Activated naive CD4-positive, alpha-beta T cell treated with anti-CD3 and anti-CD28 coated beads for 36 hours (primary cell): ENCODE measurements around the gene ZNF292. TPM values are rescaled to one million over a fixed set of nuclear protein-coding genes. Genes with fewer than 3 reads are reported as not detected.

Experiments
- CTCF ChIA-PET: fragments of 350-600 bp; sonication (Branson Sonifier 250); formaldehyde crosslinking; loops from one replicate; lab custom pipeline; 2021; ENCODE audit warnings: antibody characterized with exemption; lab: Charles Lee
- DNase-seq: peaks from one replicate; pipeline ENCODE4 v3.0.0-alpha.2; 2020
- H3K27ac Mint-ChIP-seq: one replicate; pipeline ENCODE4 v1.8.0; 2021; ENCODE audit warnings: mild to moderate bottlenecking, mixed read lengths
- H3K27me3 Mint-ChIP-seq: one replicate; pipeline ENCODE4 v1.8.0; 2021; ENCODE audit warnings: low read depth, mixed read lengths
- H3K36me3 Mint-ChIP-seq: one replicate; pipeline ENCODE4 v1.8.0; 2021; ENCODE audit warnings: low read depth, mixed read lengths
- H3K4me1 Mint-ChIP-seq: one replicate; pipeline ENCODE4 v1.8.0; 2021; ENCODE audit warnings: low read depth, mixed read lengths
- H3K4me3 Mint-ChIP-seq: one replicate; pipeline ENCODE4 v1.8.0; 2021; ENCODE audit warnings: mild to moderate bottlenecking, moderate library complexity, mixed read lengths
- H3K9me3 Mint-ChIP-seq: one replicate; pipeline ENCODE4 v1.8.0; 2021; ENCODE audit warnings: mixed read lengths
- intact Hi-C: fragments of 100-400 bp; cut with micrococcal nuclease; formaldehyde crosslinking; loops from one replicate; pipeline ENCODE4 v1.15.1; 2023
- total RNA-seq, 2 experiments: library from RNA; stranded (reverse); gene quantifications; one replicate each; pipeline ENCODE4 v1.2.3, GENCODE V29; 2021

ZNF292 gene
- total RNA-seq, 2 experiments from 2014 or later: 39.5 to 41.2 TPM

- Mint-ChIP-seq H3K36me3 (peaks cover 62% of the 10 kb centered on the region), H3K4me1 (peaks cover 24% of the 10 kb centered on the region), H3K27me3 (no peaks in the 10 kb centered on the region), H3K27ac (peak overlapping the region; percentile 76), H3K4me3 (no peak overlapping the region), H3K9me3 (peaks cover 3% of the 10 kb centered on the region)
- intact Hi-C loops: loop anchor here (5.0 kb wide), 2 partner anchors 99 to 221 kb away; partner anchors contain the start of gene SLC35A1
- no peak for DNase-seq
- CTCF ChIA-PET: no interaction called here
Observed at GRCh38 chr6:87251725-87252124, 96.4 kb downstream of the ZNF292 start.

GRCh38 chr6:87257046-87257445 is 101.7 kb downstream of the ZNF292 start:
- intact Hi-C loops: no loop called here

GRCh38 chr6:87257565-87257964 is 102.2 kb downstream of the ZNF292 start:
- no peaks in the 10 kb centered on the region for H3K27me3 Mint-ChIP-seq
- peaks cover 68% of the 10 kb centered on the region for H3K36me3 Mint-ChIP-seq
- peaks cover 23% of the 10 kb centered on the region for H3K9me3 Mint-ChIP-seq
- intact Hi-C loops: no loop called here
- CTCF ChIA-PET: no interaction called here
- no peak overlapping the region for H3K27ac Mint-ChIP-seq
- H3K4me1 Mint-ChIP-seq: peaks cover 20% of the 10 kb centered on the region
- no peak overlapping the region for H3K4me3 Mint-ChIP-seq
- DNase-seq: no peak

More at GRCh38 chr6:87257046-87257445, 101.7 kb downstream of the ZNF292 start:
- H3K27me3 Mint-ChIP-seq: no peaks in the 10 kb centered on the region
- H3K4me3 Mint-ChIP-seq: no peak overlapping the region
- H3K27ac Mint-ChIP-seq: no peak overlapping the region
- peaks cover 25% of the 10 kb centered on the region for H3K4me1 Mint-ChIP-seq
- DNase-seq: no peak
- CTCF ChIA-PET: no interaction called here
- peaks cover 23% of the 10 kb centered on the region for H3K9me3 Mint-ChIP-seq
- peaks cover 73% of the 10 kb centered on the region for H3K36me3 Mint-ChIP-seq

GRCh38 chr6:87257975-87258374 is 102.6 kb downstream of the ZNF292 start:
- CTCF ChIA-PET: no interaction called here
- intact Hi-C loops: no loop called here
- DNase-seq: no peak
- Mint-ChIP-seq H3K27me3 (no peaks in the 10 kb centered on the region), H3K4me3 (no peak overlapping the region), H3K9me3 (peaks cover 23% of the 10 kb centered on the region), H3K4me1 (peaks cover 19% of the 10 kb centered on the region), H3K27ac (no peak overlapping the region), H3K36me3 (peaks cover 67% of the 10 kb centered on the region)

GRCh38 chr6:87259791-87260190 is 104.4 kb downstream of the ZNF292 start:
- peaks cover 23% of the 10 kb centered on the region for H3K9me3 Mint-ChIP-seq
- no peak for DNase-seq
- peaks cover 15% of the 10 kb centered on the region for H3K4me1 Mint-ChIP-seq
- CTCF ChIA-PET: interaction anchor here (0.7 kb wide), 1 partner anchor 459 kb away, joined by 3 read pairs; no protein-coding TSS in a partner anchor
- no peaks in the 10 kb centered on the region for H3K27me3 Mint-ChIP-seq
- no peak overlapping the region for H3K4me3 Mint-ChIP-seq
- H3K27ac Mint-ChIP-seq: no peak overlapping the region
- intact Hi-C loops: loop anchor here (1.0 to 5.0 kb wide), 2 partner anchors 63 to 192 kb away; partner anchors contain the start of gene SMIM8
- peaks cover 54% of the 10 kb centered on the region for H3K36me3 Mint-ChIP-seq

- H3K9me3 Mint-ChIP-seq: peaks cover 20% of the 10 kb centered on the region
- H3K27me3 Mint-ChIP-seq: no peaks in the 10 kb centered on the region
- H3K4me1 Mint-ChIP-seq: peaks cover 15% of the 10 kb centered on the region
- peaks cover 38% of the 10 kb centered on the region for H3K36me3 Mint-ChIP-seq
- H3K27ac Mint-ChIP-seq: no peak overlapping the region
- DNase-seq: no peak
- H3K4me3 Mint-ChIP-seq: no peak overlapping the region
- intact Hi-C loops: loop anchor here (5.0 kb wide), 1 partner anchor 194 kb away; no protein-coding TSS in a partner anchor
- CTCF ChIA-PET: interaction anchor here (0.7 to 1.3 kb wide), 3 partner anchors 17 to 332 kb away, joined by 3 read pairs; partner anchors contain the start of gene ZNF292
Observed at GRCh38 chr6:87261534-87261933, 106.2 kb downstream of the ZNF292 start.

- no peak overlapping the region for H3K27ac Mint-ChIP-seq
- peaks cover 13% of the 10 kb centered on the region for H3K36me3 Mint-ChIP-seq
Observed at GRCh38 chr6:87264481-87264880, 109.1 kb downstream of the ZNF292 start.

GRCh38 chr6:87274660-87275274 is 119.4 kb downstream of the ZNF292 start:
- no peak overlapping the region for H3K4me3 Mint-ChIP-seq
- no peak overlapping the region for H3K27ac Mint-ChIP-seq
- intact Hi-C loops: no loop called here
- H3K4me1 Mint-ChIP-seq: peaks cover 7% of the 10 kb centered on the region
- peaks cover 3% of the 10 kb centered on the region for H3K36me3 Mint-ChIP-seq
- CTCF ChIA-PET: no interaction called here
- H3K9me3 Mint-ChIP-seq: peaks cover 2% of the 10 kb centered on the region
- H3K27me3 Mint-ChIP-seq: no peaks in the 10 kb centered on the region
- DNase-seq: no peak

More at GRCh38 chr6:87264481-87264880, 109.1 kb downstream of the ZNF292 start:
- H3K4me1 Mint-ChIP-seq: peaks cover 6% of the 10 kb centered on the region
- H3K9me3 Mint-ChIP-seq: peaks cover 12% of the 10 kb centered on the region
- no peak overlapping the region for H3K4me3 Mint-ChIP-seq
- CTCF ChIA-PET: no interaction called here
- H3K27me3 Mint-ChIP-seq: no peaks in the 10 kb centered on the region
- no peak for DNase-seq
- intact Hi-C loops: loop anchor here (5.0 kb wide), 1 partner anchor 197 kb away; no protein-coding TSS in a partner anchor

- H3K4me1 Mint-ChIP-seq: peaks cover 11% of the 10 kb centered on the region
- CTCF ChIA-PET: interaction anchor here (1.1 to 2.3 kb wide), 4 partner anchors 44 to 210 kb away, joined by 3 to 9 read pairs (median 4); no protein-coding TSS in a partner anchor
- no peak overlapping the region for H3K27ac Mint-ChIP-seq
- no peak overlapping the region for H3K4me3 Mint-ChIP-seq
- no peak for DNase-seq
- no peaks in the 10 kb centered on the region for H3K27me3 Mint-ChIP-seq
- H3K36me3 Mint-ChIP-seq: no peaks in the 10 kb centered on the region
- intact Hi-C loops: loop anchor here (1.0 kb wide), 1 partner anchor 117 kb away; no protein-coding TSS in a partner anchor
- no peaks in the 10 kb centered on the region for H3K9me3 Mint-ChIP-seq
Observed at GRCh38 chr6:87276624-87277023, 121.3 kb downstream of the ZNF292 start.

GRCh38 chr6:87277123-87277522 is 121.8 kb downstream of the ZNF292 start:
- intact Hi-C loops: loop anchor here (1.0 kb wide), 1 partner anchor 116 kb away; no protein-coding TSS in a partner anchor
- DNase-seq: no peak
- CTCF ChIA-PET: interaction anchor here (0.6 to 2.3 kb wide), 4 partner anchors 43 to 397 kb away, joined by 3 to 9 read pairs (median 4); no protein-coding TSS in a partner anchor
- H3K9me3 Mint-ChIP-seq: no peaks in the 10 kb centered on the region
- no peak overlapping the region for H3K4me3 Mint-ChIP-seq
- H3K36me3 Mint-ChIP-seq: no peaks in the 10 kb centered on the region
- peaks cover 11% of the 10 kb centered on the region for H3K4me1 Mint-ChIP-seq
- no peaks in the 10 kb centered on the region for H3K27me3 Mint-ChIP-seq
- no peak overlapping the region for H3K27ac Mint-ChIP-seq

- Mint-ChIP-seq H3K36me3 (no peaks in the 10 kb centered on the region), H3K27ac (no peak overlapping the region), H3K27me3 (no peaks in the 10 kb centered on the region), H3K4me1 (peaks cover 11% of the 10 kb centered on the region), H3K9me3 (no peaks in the 10 kb centered on the region), H3K4me3 (no peak overlapping the region)
- intact Hi-C loops: no loop called here
- CTCF ChIA-PET: no interaction called here
- no peak for DNase-seq
Observed at GRCh38 chr6:87279196-87279595, 123.8 kb downstream of the ZNF292 start.

GRCh38 chr6:87281426-87281825 is 126.1 kb downstream of the ZNF292 start:
- no peak for DNase-seq
- H3K4me3 Mint-ChIP-seq: no peak overlapping the region
- H3K27me3 Mint-ChIP-seq: no peaks in the 10 kb centered on the region
- no peak overlapping the region for H3K27ac Mint-ChIP-seq
- CTCF ChIA-PET: no interaction called here
- H3K4me1 Mint-ChIP-seq: peaks cover 11% of the 10 kb centered on the region
- intact Hi-C loops: no loop called here
- no peaks in the 10 kb centered on the region for H3K9me3 Mint-ChIP-seq
- no peaks in the 10 kb centered on the region for H3K36me3 Mint-ChIP-seq

- H3K4me3 Mint-ChIP-seq: no peak overlapping the region
- no peak overlapping the region for H3K27ac Mint-ChIP-seq
- H3K36me3 Mint-ChIP-seq: no peaks in the 10 kb centered on the region
- H3K4me1 Mint-ChIP-seq: peaks cover 11% of the 10 kb centered on the region
- no peaks in the 10 kb centered on the region for H3K27me3 Mint-ChIP-seq
- intact Hi-C loops: no loop called here
- DNase-seq: no peak
- CTCF ChIA-PET: no interaction called here
- no peaks in the 10 kb centered on the region for H3K9me3 Mint-ChIP-seq
Observed at GRCh38 chr6:87282743-87283142, 127.4 kb downstream of the ZNF292 start.
